Measurements from ENCODE around the gene ISG15. TPM values are rescaled to one million over a fixed set of nuclear protein-coding genes. Genes with fewer than 3 reads are reported as not detected.

ISG15 gene
- total and polyA plus RNA-seq, 9 of the 15 experiments (the other 6 are each of a cell fraction or from before 2014, with no cell fraction given), result 0.40 to 58.3 (median 12.2) TPM

DNA sequence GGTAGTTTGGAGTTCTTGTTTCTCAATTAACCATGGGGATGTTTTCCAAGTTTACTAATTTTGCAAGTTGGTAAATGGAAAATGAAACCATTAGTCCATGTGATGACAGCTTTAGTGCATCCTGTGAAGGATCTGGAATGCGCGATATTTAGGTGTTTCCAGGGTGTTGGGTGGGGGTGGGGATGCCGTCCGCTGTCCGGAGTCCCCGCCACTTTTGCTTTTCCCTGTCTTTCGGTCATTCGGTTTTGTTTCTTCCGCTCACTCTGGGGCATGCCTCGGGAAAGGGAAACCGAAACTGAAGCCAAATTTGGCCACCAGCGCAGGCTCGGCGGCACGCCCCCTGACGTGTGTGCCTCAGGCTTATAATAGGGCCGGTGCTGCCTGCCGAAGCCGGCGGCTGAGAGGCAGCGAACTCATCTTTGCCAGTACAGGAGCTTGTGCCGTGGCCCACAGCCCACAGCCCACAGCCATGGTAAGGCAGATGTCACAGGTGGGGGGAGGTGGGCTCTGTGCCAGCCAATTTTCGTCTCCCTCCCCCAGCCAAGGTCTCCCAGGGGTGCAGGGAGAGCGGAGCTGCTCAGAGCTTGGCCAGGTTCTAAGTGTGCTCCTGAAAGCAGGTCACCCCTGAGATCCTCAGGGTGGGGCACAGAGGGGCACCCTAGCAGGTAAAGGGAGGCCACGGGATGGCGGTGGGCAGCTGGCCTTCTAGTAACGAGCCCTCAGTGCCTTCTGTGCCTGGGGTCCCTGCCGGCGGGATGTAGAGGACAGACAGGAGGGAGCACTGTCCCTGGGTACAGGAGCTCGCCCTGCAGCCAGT, at the start of gene ISG15 (continued):
- TF ChIP-seq ZNF785 (CRISPR knock-in tag; IDR thresholded peaks at IDR 0.05) (no peak), NR1H2 (CRISPR knock-in tag; IDR thresholded peaks at IDR 0.05) (no peak), GTF2F1 (IDR thresholded peaks at IDR 0.05; ENCODE audit: low read depth, low read length) (peak; percentile 79; the same call in 1 of the 2 replicates), ZBTB1 (CRISPR knock-in tag; IDR thresholded peaks at IDR 0.05; ENCODE audit: borderline replicate concordance, low read depth) (0 out of 2 replicates have a peak, but pooled peaks have one; percentile 39), ZNF280A (IDR thresholded peaks at IDR 0.05; ENCODE audit: low read depth, partially characterized antibody) (no peak), FOXJ2 (tag; IDR thresholded peaks at IDR 0.05) (peak; percentile 88; the same call in 1 of the 2 replicates), YBX1 (IDR thresholded peaks at IDR 0.05) (no peak), TSHZ1 (CRISPR knock-in tag; IDR thresholded peaks at IDR 0.05) (no peak), CTBP1 (IDR thresholded peaks at IDR 0.05; ENCODE audit: borderline replicate concordance) (peak; percentile 66; the same call in 1 of the 2 replicates), KAT2B (IDR thresholded peaks at IDR 0.05; ENCODE audit: low read depth, low read length) (no peak), NR2C1 (IDR thresholded peaks at IDR 0.05) (no peak), NR2C1 (tag; IDR thresholded peaks at IDR 0.05) (no peak), PKNOX1 (IDR thresholded peaks at IDR 0.05) (peak; percentile 52)
- TF ChIP-seq, protein P1, sequence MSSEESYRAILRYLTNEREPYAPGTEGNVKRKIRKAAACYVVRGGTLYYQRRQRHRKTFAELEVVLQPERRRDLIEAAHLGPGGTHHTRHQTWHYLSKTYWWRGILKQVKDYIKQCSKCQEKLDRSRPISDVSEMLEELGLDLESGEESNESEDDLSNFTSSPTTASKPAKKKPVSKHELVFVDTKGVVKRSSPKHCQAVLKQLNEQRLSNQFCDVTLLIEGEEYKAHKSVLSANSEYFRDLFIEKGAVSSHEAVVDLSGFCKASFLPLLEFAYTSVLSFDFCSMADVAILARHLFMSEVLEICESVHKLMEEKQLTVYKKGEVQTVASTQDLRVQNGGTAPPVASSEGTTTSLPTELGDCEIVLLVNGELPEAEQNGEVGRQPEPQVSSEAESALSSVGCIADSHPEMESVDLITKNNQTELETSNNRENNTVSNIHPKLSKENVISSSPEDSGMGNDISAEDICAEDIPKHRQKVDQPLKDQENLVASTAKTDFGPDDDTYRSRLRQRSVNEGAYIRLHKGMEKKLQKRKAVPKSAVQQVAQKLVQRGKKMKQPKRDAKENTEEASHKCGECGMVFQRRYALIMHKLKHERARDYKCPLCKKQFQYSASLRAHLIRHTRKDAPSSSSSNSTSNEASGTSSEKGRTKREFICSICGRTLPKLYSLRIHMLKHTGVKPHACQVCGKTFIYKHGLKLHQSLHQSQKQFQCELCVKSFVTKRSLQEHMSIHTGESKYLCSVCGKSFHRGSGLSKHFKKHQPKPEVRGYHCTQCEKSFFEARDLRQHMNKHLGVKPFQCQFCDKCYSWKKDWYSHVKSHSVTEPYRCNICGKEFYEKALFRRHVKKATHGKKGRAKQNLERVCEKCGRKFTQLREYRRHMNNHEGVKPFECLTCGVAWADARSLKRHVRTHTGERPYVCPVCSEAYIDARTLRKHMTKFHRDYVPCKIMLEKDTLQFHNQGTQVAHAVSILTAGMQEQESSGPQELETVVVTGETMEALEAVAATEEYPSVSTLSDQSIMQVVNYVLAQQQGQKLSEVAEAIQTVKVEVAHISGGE (CRISPR knock-in tag; IDR thresholded peaks at IDR 0.05), result no peak
- TF ChIP-seq, protein P2, sequence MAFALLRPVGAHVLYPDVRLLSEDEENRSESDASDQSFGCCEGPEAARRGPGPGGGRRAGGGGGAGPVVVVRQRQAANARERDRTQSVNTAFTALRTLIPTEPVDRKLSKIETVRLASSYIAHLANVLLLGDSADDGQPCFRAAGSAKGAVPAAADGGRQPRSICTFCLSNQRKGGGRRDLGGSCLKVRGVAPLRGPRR (CRISPR knock-in tag; IDR thresholded peaks at IDR 0.05), result no peak
